ENCODE data around the gene ICAM3.

- TF ChIP-seq CTCF (conservative IDR thresholded peaks at IDR 0.05 in 1 of 2, IDR thresholded peaks at IDR 0.05 in 1 of 2; ENCODE audit: extremely low read depth in 1 of 2, insufficient read depth in 1 of 2, low read depth in 1 of 2, low read length in 2 of 2) (no peak), EZH2 (IDR thresholded peaks at IDR 0.05; ENCODE audit: borderline replicate concordance, low read length) (no peak)
Observed at GRCh38 chr19:10292206-10292788, 47.1 kb downstream of the ICAM3 start.

Measured in mammary epithelial cell (primary cell).